Caki2 (cell line): Measurements from ENCODE around the gene RUFY1. TPM values are rescaled to one million over a fixed set of nuclear protein-coding genes. Genes with fewer than 3 reads are reported as not detected.
A peak's percentile ranks its signal among the peaks of the same experiment; 100 is the strongest.
"Not testable (repeated sequence)": the region's sequence is repeated elsewhere in the genome, so short reads cannot be mapped to it uniquely, and the experiment has no call there.

Experiments
- DNase-seq: peaks from one replicate; pipeline ENCODE4 v3.0.0-alpha.2; 2015; ENCODE audit warnings: low read depth
- in situ Hi-C: cut with HindIII; loops from 2 replicates; pipeline ENCODE4 v1.10.0; 2016; ENCODE audit warnings: low sequenced_read_pairs, low pct_unique_long_range_greater_than_20kb, mixed read lengths
- total RNA-seq: library from RNA; depleted of rRNA; stranded (reverse); fragments of >200 nt; shearing (Covaris generic); gene quantifications from 2 replicates; pipeline ENCODE4 v1.2.3, GENCODE V29; 2014; ENCODE audit warnings: low replicate concordance; rRNA removed

Gene RUFY1
- total RNA-seq, 1 experiment from 2014 or later: 31.7 TPM

- DNase-seq, in situ Hi-C loops: not testable (repeated sequence)
Observed at GRCh38 chr5:179639296-179639695, 88.9 kb downstream of the RUFY1 start.

GRCh38 chr5:179641745-179642144 is 91.4 kb downstream of the RUFY1 start:
- DNase-seq, in situ Hi-C loops: not testable (repeated sequence)

DNA sequence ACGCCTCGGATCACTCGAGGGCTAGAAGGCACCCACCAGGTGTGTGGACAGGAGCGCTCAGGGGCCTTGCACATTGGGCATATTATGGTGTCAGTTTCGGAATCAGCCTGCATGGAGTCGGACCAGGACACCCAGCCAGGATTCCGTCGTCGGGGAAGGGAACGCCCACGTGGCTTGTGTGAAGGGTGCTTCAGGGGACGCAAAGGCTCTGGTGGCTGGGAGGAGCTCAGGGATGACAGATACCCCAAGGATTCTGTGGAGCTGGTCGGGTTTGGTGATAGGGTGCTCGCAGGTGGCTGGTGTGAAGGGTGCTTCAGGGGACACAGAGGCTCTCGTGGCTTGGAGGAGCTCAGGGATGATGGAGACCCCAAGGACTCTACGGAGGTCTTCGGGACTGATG is 92.3 kb downstream of the RUFY1 start:
- DNase-seq, in situ Hi-C loops: not testable (repeated sequence)

- in situ Hi-C loops: not testable (repeated sequence)
Observed at GRCh38 chr5:179643141-179643920, 93.0 kb downstream of the RUFY1 start.

DNA sequence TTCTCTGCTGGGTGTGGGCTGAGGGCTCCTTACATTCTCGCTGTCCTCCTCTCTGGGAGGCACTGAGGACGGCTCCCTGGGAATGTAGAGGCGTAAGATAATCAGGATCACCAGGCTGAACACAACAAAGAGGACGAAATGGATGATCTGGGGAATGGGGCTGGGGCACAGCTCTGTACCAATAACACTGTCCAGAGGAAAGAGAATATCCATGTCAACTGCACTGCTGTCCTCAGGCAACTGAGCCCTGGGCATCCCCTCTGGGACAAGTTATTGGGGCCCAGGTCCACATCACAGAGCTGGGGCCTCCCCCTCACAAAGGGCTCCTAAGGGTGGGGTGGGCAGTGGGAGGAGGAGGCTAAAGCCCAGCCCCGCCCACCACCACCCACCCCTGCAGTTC is 94.4 kb downstream of the RUFY1 start:
- in situ Hi-C loops: not testable (repeated sequence)

More at GRCh38 chr5:179643141-179643920, 93.0 kb downstream of the RUFY1 start:
- DNase-seq: not testable (repeated sequence)

GRCh38 chr5:179648410-179648809 is 98.1 kb downstream of the RUFY1 start:
- in situ Hi-C loops: no loop called here
- no peak for DNase-seq

More for the DNA sequence above, 94.4 kb downstream of the RUFY1 start:
- not testable (repeated sequence) for DNase-seq

DNA sequence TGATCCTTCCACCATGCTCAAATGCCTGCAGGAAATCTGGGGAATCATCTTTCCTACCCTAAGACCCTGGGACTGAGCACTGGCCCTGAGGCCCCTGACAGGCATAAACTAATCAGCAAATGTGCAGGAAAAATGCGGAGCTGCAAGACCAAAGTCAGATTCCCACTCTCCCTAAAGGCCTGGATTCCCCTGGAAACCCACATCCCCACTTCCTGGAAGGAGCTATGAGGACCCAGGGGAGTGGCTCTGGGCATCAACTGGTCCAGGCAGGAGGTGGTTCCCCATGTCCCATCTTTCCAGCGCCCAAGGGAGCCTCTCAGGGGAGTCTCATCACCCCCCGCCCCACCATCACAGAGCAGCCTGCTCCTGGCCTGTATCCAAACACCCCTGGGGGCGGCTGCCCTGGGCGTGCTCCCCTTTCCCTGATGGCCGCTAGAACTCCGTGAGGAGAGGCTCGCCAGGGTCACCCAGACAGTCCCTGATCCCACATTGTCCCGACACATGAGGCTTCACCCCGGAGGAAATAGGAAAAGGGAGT is 98.9 kb downstream of the RUFY1 start:
- DNase-seq, in situ Hi-C loops: not testable (repeated sequence)

DNA sequence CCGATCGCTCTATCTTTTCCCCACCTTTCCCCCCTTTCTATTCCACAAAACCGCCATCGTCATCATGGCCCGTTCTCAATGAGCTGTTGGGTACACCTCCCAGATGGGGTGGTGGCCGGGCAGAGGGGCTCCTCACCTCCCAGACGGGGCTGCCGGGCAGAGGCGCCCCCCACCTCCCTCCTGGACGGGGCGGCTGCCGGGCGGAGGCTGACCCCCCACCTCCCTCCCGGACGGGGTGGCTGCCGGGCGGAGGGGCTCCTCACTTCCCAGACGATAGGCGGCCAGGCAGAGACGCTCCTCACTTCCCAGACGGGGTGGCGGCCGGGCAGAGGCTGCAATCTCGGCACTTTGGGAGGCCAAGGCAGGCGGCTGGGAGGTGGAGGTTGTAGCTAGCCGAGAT is 99.9 kb downstream of the RUFY1 start:
- DNase-seq, in situ Hi-C loops: not testable (repeated sequence)

DNA sequence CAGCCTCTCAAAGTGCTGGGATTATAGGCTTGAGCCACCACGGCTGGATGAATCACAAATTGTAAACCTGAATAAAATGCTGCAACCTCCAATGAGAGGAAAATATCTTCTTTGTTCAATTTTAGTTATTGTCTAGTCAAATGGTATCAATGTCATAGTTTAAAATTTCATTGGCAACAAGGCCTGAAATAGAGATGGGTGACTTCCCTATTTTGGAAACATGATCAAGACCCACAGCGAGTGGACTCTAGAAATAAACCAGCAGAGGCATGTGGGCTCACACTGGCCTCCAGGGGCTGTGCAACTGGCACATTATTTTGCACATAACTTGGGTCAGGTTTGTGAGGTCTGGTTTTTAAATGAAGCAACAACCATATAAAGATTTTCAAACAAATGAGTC is 102.8 kb downstream of the RUFY1 start:
- in situ Hi-C loops, DNase-seq: not testable (repeated sequence)

- in situ Hi-C loops: not testable (repeated sequence)
Observed at GRCh38 chr5:179657302-179658178, 107.2 kb downstream of the RUFY1 start.

GRCh38 chr5:179658179-179658856 is 108.0 kb downstream of the RUFY1 start:
- in situ Hi-C loops: not testable (repeated sequence)
- peak; percentile 30 for DNase-seq

More at GRCh38 chr5:179657302-179658178, 107.2 kb downstream of the RUFY1 start:
- not testable (repeated sequence) for DNase-seq

Other genes with a start within 250 kb of the RUFY1 start
- gene ADAMTS2, start 205.1 kb upstream of the RUFY1 start, total RNA-seq: 4.1 and 5.0 TPM in 2 replicates
- gene HNRNPH1, start 73.1 kb downstream of the RUFY1 start, total RNA-seq: 48.8 and 52.9 TPM in 2 replicates
- gene CBY3, start 130.5 kb downstream of the RUFY1 start, total RNA-seq: not detected in 2 replicates
- 596 and 607 TPM in 2 replicates for gene CANX, start 148.4 kb downstream of the RUFY1 start, total RNA-seq
- 5.2 and 13.4 TPM in 2 replicates for gene MAML1, start 182.3 kb downstream of the RUFY1 start, total RNA-seq
- gene LTC4S, start 243.4 kb downstream of the RUFY1 start, total RNA-seq: 1.3 TPM in 1 of 2 replicates, not detected in the other